ENCODE results near the gene DRAXIN.

The DRAXIN gene

GRCh38 chr1:11738783-11739182 is 47.3 kb downstream of the DRAXIN start:
- TF ChIP-seq CTCF (IDR thresholded peaks at IDR 0.05; ENCODE audit: low read depth, low read length): no peak
- DNase-seq (ENCODE audit: low read depth in 2 of 2): no peak
- H3K4me3 ChIP-seq (replicated peaks in 1 of 2; ENCODE audit: low read depth in 2 of 2, low read length in 2 of 2): no peak overlapping the region

GRCh38 chr1:11740258-11741192 is 49.0 kb downstream of the DRAXIN start:
- DNase-seq (ENCODE audit: low read depth in 2 of 2): no peak

GRCh38 chr1:11741482-11741881 is 50.0 kb downstream of the DRAXIN start:
- H3K4me3 ChIP-seq (replicated peaks in 1 of 2; ENCODE audit: low read depth in 2 of 2, low read length in 2 of 2): no peak overlapping the region
- TF ChIP-seq CTCF (IDR thresholded peaks at IDR 0.05; ENCODE audit: low read depth, low read length): no peak
- no peak for DNase-seq (ENCODE audit: low read depth in 2 of 2)

More at GRCh38 chr1:11740258-11741192, 49.0 kb downstream of the DRAXIN start:
- H3K4me3 ChIP-seq (replicated peaks in 1 of 2; ENCODE audit: low read depth in 2 of 2, low read length in 2 of 2): no peak overlapping the region
- no peak for TF ChIP-seq CTCF (IDR thresholded peaks at IDR 0.05; ENCODE audit: low read depth, low read length)

- DNase-seq (ENCODE audit: low read depth in 2 of 2): no peak
These were observed 50.5 kb downstream of the DRAXIN start for GRCh38 chr1:11741919-11742558.

GRCh38 chr1:11744287-11744686 is 52.8 kb downstream of the DRAXIN start:
- no peak overlapping the region for H3K4me3 ChIP-seq (replicated peaks in 1 of 2; ENCODE audit: low read depth in 2 of 2, low read length in 2 of 2)
- DNase-seq (ENCODE audit: low read depth in 2 of 2): no peak
- TF ChIP-seq CTCF (IDR thresholded peaks at IDR 0.05; ENCODE audit: low read depth, low read length): no peak

More at GRCh38 chr1:11741919-11742558, 50.5 kb downstream of the DRAXIN start:
- TF ChIP-seq CTCF (IDR thresholded peaks at IDR 0.05; ENCODE audit: low read depth, low read length): no peak
- H3K4me3 ChIP-seq (replicated peaks in 1 of 2; ENCODE audit: low read depth in 2 of 2, low read length in 2 of 2): no peak overlapping the region

GRCh38 chr1:11746092-11746491 is 54.6 kb downstream of the DRAXIN start:
- TF ChIP-seq CTCF (IDR thresholded peaks at IDR 0.05; ENCODE audit: low read depth, low read length): no peak
- peak in 1 of 2 donors; percentile 60 for DNase-seq (ENCODE audit: low read depth in 2 of 2)
- H3K4me3 ChIP-seq (replicated peaks in 1 of 2; ENCODE audit: low read depth in 2 of 2, low read length in 2 of 2): no peak overlapping the region

Data from cardiac fibroblast (primary cell).